Stimulated activated naive CD8-positive, alpha-beta T cell treated with anti-CD3 and anti-CD28 coated beads, Interleukin-15, Interleukin-2, amounts not matched to agents 100 U/mL and 50 U/mL, for 24 hours (primary cell): ENCODE results near the gene CCDC88A.

ENCODE experiments used
- ATAC-seq: fragments of 150-1000 bp; cut with Tn5 transposase; one replicate; pipeline ENCODE4 v1.10.0; 2021
- DNase-seq: peaks from one replicate; pipeline ENCODE4 v3.0.0; 2021

CCDC88A gene

GRCh38 chr2:55422876-55423665 is 3.4 kb upstream of the CCDC88A start:
- ATAC-seq = no peak
- no peak for DNase-seq

- no peak for ATAC-seq
- no peak for DNase-seq
Measured at GRCh38 chr2:55421326-55421725, 1.7 kb upstream of the CCDC88A start.

DNA sequence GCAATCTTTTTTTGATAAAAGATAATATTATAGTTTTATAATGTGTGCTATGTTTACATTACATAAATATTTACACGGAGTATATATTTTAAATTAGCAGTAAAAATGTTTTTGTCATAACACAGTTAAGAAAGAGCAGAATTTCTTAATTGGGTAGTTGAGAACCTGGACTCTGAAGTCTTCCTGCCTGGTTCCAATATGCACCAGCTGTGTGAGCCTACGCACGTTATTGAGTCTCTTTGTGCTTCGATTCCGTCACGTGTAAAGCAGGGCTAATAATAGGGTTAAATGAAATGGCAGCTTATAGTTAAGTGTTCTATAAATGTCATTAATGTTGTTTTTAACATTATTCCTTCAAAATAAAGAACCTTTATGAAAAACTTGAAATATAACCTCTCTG is 1.2 kb upstream of the CCDC88A start:
- ATAC-seq = no peak
- no peak for DNase-seq

DNA sequence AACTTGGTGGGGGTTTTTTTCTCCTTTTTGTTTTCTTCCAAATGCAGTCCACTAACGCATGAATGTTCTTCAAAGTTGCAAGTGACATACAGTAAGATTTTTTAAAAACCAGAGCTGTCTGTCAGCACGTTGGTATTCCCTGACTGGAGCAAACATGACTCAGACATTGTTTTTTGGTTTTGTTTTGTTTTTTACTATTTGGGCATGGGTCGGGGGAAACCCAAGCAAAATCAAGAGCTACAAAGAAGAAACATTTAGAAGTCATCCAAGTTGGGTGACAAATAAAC is 726 bp upstream of the CCDC88A start:
- DNase-seq (no peak), ATAC-seq (no peak)

DNA sequence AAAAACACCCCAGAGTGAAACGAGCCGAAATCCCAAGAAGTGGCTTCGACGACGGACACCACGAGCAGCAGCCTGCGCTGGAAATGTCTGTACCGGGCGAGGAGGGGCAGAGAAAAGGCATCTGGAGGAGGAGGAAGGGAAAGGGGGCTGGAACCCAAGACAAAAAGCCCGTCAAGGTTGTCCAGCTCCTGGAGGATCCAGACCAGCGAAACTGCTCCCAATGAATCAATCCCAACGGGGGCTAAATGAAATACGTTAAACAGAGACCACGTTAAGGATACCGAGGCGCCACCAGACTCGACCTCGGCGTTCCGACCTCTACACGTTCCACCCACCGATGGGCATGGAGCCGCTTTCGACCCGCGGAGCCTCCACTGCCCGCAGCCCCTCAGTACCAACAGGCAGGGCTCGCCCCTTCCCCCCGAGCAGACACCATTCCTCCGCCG is 400 bp downstream of the CCDC88A start:
- ATAC-seq (peak; percentile 20), DNase-seq (peak; percentile 41)

DNA sequence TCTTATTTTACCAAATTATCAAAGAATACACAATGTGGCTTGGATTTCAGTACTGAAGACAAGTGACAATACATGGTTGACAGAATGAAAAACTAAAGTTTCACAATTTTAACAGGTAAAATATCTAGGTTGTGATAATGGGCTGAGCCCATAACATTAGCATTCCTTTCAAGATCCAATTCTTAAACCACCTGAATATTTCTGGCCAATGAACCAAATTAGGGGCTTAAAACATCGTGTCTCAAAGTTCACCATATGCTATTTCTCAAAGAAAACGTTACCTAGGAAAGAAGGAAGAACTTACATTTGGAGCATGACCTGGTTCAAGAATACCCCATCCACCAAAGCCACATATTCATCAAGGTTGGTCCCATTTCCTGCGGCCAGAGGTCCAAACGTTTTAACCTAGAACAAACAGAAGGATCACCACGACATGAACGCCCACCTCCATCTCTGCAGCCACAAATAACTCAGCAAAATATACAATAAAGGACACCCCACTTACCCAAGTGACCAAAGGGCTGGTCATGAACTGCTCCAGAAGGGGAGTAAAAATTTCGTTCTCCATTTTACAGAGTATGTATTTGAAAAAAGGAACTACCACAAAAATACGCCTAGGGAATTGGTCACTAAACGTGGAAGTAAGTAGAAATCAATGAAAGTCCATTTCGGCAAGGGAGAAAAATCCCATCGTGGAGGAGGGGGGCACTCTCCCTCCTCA is 984 bp downstream of the CCDC88A start:
- DNase-seq = no peak
- no peak for ATAC-seq

GRCh38 chr2:55418072-55418471 is 1.6 kb downstream of the CCDC88A start:
- ATAC-seq = no peak
- DNase-seq = no peak

GRCh38 chr2:55416786-55417568 is 2.7 kb downstream of the CCDC88A start:
- DNase-seq (no peak), ATAC-seq (no peak)

- ATAC-seq = no peak
Measured at GRCh38 chr2:55415300-55415699, 4.4 kb downstream of the CCDC88A start.

DNA sequence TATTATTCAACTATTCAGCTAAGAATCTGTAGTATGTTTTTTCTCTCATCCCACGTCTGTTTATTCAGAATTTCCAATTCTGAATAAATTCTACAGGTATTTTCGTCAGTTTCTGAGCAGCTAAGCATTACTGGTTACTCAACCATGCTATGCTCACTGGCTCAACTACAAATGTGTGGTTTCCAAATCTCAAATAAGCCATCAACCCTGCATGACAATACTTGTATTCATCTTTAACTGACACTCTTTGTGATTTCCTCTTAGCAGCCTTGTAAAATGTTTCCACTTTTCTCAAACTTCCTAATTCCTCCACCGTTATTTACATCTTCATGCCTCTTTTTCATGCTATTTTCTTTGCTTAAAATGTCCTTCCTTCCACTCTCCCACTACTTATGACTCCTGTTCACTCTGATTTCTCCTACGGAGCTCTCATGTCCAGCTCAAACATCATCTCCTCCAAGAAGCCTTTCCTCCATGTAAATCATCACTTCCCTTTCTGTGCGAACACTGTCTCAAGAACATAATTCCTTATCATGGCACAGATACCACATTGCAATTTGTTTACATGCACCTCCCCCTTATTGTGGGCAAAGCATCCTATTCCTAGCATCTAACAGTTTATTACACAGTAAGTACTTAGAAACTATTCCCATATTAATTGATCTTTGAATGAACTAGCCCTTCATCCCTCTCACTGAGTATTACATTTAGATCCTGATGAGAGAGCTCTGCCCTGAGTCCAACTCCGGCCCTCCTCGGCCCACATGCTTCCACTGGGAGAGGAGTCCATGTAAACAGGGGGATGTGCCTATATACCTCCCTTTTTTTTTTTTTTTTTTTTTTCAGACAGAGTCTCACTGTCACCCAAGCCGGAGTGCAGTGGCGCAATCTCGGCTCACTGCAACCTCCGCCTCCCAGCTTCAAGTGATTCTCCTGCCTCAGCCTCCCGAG is 10.5 kb downstream of the CCDC88A start:
- no peak for ATAC-seq
- no peak for DNase-seq

More at GRCh38 chr2:55415300-55415699, 4.4 kb downstream of the CCDC88A start:
- no peak for DNase-seq

DNA sequence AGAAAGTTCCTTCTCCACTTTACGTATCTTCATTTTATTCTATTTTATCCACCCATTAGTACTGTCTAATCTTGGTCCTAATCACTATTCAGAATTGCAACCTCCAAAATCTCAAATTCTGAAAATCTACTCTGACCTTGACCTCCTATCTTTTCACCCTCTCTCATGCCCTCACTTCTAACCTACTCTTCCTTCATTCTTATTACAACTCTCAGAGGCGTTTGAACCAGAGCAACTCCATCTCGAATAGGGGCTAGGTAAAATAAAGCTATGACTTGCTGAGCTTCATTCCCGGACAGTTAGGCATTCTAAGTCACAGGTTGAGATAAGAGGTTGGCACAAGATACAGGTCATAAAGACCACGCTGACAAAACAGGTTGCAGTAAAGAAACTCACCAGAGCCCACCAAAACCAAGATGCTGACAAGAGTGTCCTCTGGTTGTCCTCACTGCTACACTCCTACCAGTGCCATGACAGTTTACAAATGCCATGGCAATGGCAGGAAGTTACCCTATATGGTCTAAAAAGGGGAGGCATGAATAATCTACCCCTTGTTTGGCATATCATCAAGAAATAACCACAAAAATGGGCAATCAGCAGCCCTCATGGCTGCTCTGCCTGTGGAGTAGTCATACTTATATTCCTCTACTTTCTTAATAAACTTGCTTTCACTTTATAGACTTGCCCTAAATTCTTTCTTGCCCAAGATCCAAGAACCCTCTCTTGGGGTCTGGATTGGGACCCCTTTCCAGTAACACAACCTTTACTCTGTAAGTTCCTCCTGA is 11.4 kb downstream of the CCDC88A start:
- ATAC-seq (no peak), DNase-seq (no peak)

GRCh38 chr2:55405116-55405515 is 14.5 kb downstream of the CCDC88A start:
- no peak for ATAC-seq
- DNase-seq = no peak

DNA sequence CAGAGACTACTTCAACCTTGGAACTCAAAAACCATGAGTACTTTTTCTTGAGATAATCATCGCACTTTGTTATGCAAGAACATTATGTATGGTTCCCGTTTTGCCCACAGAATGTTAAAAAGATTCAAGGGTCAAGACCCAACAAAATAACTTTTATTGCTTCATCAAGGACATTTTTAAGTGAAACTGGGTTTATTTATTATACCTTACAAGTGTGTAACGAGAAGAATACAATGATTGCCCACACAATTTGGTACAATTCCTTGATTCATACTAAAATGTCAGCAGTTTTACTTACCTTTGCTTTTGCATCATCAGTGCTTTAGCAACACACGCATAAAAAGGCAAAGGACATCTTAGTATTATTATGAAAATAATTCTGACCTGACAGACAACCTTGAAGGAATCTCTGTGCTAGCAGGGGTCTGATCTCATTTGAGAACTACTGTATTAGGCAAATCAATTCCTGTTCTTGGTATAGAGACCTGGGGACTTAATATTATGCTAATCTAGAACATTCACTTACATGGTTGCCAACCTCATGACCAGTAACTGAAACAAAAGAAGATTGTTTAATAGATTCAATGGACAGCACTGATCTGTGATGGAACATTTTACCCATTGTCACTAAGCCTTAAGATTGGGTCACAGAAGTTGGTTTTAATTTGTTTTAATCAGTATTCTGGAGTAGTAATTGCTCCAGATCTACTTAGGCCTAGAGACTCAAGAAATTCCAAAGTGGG is 16.2 kb downstream of the CCDC88A start:
- DNase-seq (no peak), ATAC-seq (no peak)

DNA sequence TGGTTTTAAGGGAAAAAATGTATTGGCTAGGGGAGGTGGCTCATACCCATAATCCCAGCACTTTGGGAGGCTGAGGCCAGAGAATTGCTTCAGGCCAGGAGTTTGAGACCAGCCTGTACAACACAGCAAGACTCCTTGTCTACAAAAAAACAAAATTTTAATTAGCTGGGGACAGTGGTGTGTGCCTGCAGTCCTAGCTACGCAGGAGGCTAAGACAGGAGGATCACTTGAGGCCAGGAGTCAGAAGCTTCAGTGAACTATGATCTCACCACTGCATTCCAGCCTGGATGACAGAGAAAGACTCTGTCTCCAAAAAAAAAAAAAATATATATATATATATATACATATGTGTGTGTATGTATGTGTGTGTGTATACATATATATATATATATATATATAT is 18.5 kb downstream of the CCDC88A start:
- DNase-seq = no peak

DNA sequence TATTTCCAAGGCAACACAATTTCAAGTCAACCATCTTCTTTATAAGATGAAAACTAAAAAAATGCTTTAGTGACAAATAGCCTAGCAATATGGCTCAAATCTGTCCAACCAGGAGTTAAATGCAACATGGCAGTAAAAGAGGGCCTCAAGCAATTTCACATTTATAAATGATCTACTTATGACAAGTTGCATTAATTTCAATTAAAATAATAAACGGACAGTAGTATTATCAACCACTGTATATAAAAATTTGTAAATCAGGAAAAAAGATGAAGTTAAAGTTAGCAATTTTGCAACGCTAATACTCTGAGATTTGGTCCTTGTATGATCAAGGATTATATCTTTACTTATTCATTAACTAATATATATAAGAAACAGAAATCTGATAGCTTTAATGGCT is 19.3 kb downstream of the CCDC88A start:
- no peak for ATAC-seq
- DNase-seq = no peak

More for the DNA sequence above, 18.5 kb downstream of the CCDC88A start:
- ATAC-seq = no peak

GRCh38 chr2:55399815-55400214 is 19.8 kb downstream of the CCDC88A start:
- DNase-seq = no peak

DNA sequence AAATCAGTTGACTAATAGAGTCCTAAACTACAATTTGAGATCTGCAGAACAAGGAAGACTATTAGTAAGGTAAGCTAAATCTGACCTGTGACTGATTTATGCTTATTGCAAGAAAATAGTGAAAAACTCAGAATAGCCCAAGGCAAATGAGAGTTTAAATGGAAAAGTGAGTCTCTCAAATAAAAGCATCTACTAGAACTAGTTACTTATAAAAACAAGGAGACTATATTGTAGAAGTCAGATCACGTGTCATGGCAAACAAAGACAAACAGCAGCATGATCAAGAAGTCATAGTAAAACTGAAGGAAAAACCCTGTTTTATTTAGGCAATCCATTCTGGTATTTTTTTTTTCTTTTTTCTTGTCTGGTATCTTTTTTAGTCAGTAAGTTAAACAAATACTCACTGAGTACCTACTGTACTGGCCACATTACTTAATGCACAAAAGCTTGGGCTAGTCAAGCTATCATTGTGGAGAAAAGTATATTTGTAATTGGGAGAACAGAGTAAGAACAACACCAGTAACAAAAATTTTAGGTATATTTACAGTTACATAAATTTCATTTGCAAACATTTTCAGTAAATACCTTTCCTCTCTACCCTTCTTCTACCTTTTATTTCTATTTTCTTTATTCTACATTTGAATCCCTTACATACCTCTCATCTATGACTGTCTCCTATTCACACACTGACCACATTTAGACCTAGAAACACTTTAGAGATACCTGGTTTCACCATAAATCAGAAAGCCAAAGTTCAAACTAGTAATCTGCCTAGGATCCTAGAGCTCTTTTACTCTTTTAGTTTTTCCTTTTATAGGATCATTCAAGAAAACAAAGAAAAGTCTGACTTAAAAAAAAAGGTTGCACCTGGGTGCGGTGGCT is 23.7 kb downstream of the CCDC88A start:
- ATAC-seq (no peak), DNase-seq (no peak)

More at GRCh38 chr2:55399815-55400214, 19.8 kb downstream of the CCDC88A start:
- no peak for ATAC-seq

- ATAC-seq (no peak), DNase-seq (no peak)
Measured at GRCh38 chr2:55391615-55392242, 27.9 kb downstream of the CCDC88A start.

DNA sequence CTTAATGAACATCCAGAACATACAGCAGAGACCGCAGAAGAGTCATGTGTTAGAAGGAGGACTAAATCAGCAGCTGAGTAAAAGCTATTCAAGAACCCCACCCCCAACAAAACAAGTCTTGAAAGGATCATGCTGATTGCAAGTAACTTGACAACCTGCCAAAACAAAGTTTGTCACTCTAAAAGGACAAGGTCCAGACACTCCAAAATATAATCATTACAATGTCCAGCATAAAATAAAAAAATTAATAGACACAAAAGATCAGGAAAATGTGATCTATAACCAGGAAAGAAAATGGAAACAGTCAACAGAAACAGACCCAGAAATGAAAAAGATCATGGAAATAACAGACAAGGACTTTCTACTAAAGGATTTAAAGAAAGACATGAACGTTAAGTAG is 28.5 kb downstream of the CCDC88A start:
- DNase-seq = no peak
- no peak for ATAC-seq
